Diencephalon (tissue), 1 donor: Measurements from ENCODE around the gene C20orf202. TPM values are rescaled to one million over a fixed set of nuclear protein-coding genes. Genes with fewer than 3 reads are reported as not detected.

Experiments used
- total RNA-seq: library from RNA; depleted of rRNA; stranded (reverse); fragments of >200 nt; gene quantifications from one replicate; pipeline ENCODE4 v1.2.3, GENCODE V29; 2014

The C20orf202 gene
- total RNA-seq = 0.46 TPM

DNA sequence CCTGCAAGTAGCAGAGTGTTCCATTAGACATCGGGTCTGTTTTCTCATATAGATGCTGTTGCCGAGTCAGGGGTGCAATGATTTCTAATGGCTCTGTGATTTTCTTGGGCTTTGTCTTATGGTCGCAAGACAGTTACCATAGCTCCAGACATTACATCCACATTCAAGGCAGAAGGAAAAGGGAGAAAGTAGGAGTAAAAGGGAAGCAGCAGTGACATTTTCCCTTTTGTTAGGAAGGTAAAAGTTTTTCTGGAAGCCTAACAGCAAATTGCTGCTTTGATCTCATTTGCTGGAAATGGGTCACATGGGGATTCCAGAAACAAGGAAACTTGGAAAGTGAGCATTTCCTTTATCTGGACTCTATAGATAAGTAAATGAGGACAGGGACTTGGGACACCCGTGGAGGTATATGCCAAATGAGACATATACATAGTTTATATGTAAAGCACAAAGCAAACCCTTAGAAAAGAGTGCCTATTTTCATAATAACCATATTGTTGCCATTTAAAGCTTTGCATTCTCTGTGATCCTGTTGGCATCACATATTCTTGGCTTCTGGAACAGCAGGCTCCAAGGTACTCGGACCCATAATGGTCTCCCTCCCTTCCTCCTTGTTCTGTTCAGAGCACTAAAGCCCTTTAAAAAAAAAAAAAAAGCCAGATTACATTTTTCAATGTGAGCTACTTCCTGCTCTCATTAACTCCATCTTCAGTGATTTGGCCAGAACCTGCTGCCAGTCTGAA, at the start of gene C20orf202:
Gene C20orf202, plus strand, starts transcription at position 693 of the 743 bp plus-strand sequence. CDS start 132 bp downstream, outside the sequence.

DNA sequence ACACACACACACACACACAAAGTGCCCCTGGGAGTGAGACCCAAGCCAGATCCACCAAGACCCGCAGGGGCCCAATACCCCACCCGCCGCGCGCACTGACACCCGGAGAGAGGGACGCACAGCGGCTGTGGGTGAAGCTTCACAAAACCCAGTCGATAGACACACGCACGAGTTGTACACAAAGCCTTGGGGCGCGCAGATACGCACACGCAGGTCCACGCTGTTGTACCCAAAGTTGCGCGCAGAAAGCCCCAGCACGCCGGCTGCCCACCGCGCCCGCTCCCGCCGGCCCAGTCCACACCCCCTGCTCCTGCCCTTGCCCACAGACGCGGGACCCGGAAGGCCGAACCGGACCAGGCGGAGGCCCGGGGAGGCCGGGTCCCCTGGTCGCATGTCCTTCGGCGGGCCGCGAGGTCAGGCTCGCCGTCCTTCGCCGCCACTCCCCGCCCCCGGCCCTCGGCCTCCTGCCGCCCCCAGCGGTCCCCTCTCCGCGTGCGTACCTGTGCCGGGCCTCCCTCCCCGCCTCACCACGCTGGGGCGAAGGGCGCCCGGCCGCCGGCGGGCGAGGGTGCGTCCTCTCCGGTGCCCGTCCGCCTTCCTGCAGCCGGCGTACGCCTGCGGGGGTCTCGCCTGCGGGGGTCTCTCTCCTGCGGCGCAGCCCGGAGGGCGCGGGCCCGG, 18.5 kb upstream of the C20orf202 start, which contains the start of gene TMEM74B:
Gene TMEM74B, minus strand, starts transcription at position 344 of the 678 bp plus-strand sequence. CDS start 1,180 bp downstream, outside the sequence.

DNA sequence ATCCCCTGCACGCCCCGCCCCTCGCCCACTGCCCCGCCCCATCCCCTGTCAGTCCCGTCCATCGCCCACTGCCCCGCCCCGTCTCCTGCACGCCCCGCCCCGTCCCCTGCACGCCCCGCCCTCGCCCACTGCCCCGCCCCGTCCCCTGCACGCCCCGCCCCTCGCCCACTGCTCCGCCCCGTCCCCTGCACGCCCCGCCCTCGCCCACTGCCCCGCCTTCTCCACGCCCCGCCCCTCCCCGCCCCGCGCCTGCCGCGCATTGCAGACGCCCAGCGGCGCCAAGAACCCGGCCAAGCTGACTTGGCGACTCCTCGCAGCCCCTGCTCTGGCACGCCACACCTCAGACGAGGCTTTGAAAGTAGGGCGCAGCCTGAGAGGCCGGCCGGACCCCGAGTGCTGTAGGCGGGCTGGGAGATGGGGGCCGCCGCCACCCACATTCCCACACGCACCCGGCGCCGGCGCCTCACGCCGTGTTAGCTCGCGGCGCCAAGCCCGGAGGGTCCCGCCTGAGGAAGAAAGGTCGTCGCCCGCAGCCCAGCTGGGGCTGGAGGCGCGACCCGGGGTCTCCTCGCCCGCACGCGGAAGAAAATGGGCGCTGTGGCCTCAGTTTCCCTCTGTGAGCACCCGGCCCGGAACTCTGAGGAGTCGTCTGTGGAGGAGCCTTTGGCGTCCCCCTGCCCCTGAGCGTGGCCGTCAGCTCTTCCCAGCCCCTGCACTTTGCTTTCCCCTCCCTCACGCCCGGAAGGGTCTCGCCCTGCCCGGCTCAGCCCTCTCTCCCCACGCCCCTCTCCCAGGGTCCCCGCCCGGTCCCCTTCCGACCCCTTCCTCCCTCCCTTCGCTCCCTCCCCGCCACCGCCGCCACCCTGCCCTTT, 22.8 kb downstream of the C20orf202 start, which contains the start of gene RAD21L1:
Gene RAD21L1, plus strand, starts transcription at position 262 of the 872 bp plus-strand sequence. CDS start 2,410 bp downstream, outside the sequence.

Other genes starting within 250 kb of the C20orf202 start
- 0.92 TPM for gene RSPO4, start 201.1 kb upstream of the C20orf202 start, total RNA-seq
- 37.8 TPM for gene PSMF1, start 84.9 kb upstream of the C20orf202 start, total RNA-seq
- 16.1 TPM for gene TMEM74B, start 18.5 kb upstream of the C20orf202 start, total RNA-seq
- gene RAD21L1, start 22.6 kb downstream of the C20orf202 start, total RNA-seq = not detected
- 34.4 TPM for gene SNPH, start 62.8 kb downstream of the C20orf202 start, total RNA-seq
- gene SDCBP2, start 125.7 kb downstream of the C20orf202 start, total RNA-seq = 10.4 TPM
- 83.0 TPM for gene FKBP1A, start 189.6 kb downstream of the C20orf202 start, total RNA-seq